ACC112 (cell line): ENCODE measurements around the gene LRRC57.
A peak's percentile ranks its signal among the peaks of the same experiment; 100 is the strongest.
"Not testable (repeated sequence)": the region's sequence is repeated elsewhere in the genome, so short reads cannot be mapped to it uniquely, and the experiment has no call there.

Experiments
- H2AFZ ChIP-seq: fragments of 200-600 bp; sonication (generic); one replicate; pipeline ENCODE4 v1.6.0; 2017; ENCODE audit warnings: antibody characterized with exemption, low read length; ENCODE audit not compliant: unreplicated experiment
- H3K27ac ChIP-seq: fragments of 200-600 bp; sonication (generic); 2 replicates; pipeline ENCODE4 v1.5.1; 2014; ENCODE audit warnings: low read depth, mild to moderate bottlenecking, antibody characterized with exemption, low read length, moderate library complexity
- H3K27me3 ChIP-seq: fragments of 200-600 bp; sonication (generic); 2 replicates; pipeline ENCODE4 v1.6.1; 2014; ENCODE audit warnings: mild to moderate bottlenecking, antibody characterized with exemption, low read length, moderate library complexity, mixed read lengths; ENCODE audit not compliant: insufficient read depth
- H3K36me3 ChIP-seq: fragments of 200-600 bp; sonication (generic); 2 replicates; pipeline ENCODE4 v1.6.1; 2016; ENCODE audit warnings: mild to moderate bottlenecking, antibody characterized with exemption, low read length, moderate library complexity, mixed read lengths; ENCODE audit not compliant: insufficient read depth
- H3K4me1 ChIP-seq: fragments of 200-600 bp; sonication (generic); one replicate; pipeline ENCODE4 v1.6.1; 2016; ENCODE audit warnings: low read length, mixed read lengths; ENCODE audit not compliant: insufficient read depth, unreplicated experiment, control insufficient read depth
- H3K4me3 ChIP-seq: fragments of 200-600 bp; sonication (generic); 2 replicates; pipeline ENCODE4 v1.5.1; 2014; ENCODE audit warnings: mild to moderate bottlenecking, low read depth, low read length
- H3K79me2 ChIP-seq: fragments of 200-600 bp; sonication (generic); one replicate; pipeline ENCODE4 v1.6.0; 2016; ENCODE audit warnings: low read length; ENCODE audit not compliant: control insufficient read depth, unreplicated experiment, insufficient read depth

Gene LRRC57

GRCh38 chr15:42581272-42581730 is 32.7 kb upstream of the LRRC57 start:
- Histone ChIP-seq H3K36me3 (no peaks in the 10 kb centered on the region), H3K4me3 (peak overlapping the region; percentile 70), H3K4me1 (peaks cover 19% of the 10 kb centered on the region), H3K27me3 (no peaks in the 10 kb centered on the region), H2AFZ (no peak overlapping the region), H3K79me2 (peaks cover 13% of the 10 kb centered on the region), H3K27ac (no peak overlapping the region)

DNA sequence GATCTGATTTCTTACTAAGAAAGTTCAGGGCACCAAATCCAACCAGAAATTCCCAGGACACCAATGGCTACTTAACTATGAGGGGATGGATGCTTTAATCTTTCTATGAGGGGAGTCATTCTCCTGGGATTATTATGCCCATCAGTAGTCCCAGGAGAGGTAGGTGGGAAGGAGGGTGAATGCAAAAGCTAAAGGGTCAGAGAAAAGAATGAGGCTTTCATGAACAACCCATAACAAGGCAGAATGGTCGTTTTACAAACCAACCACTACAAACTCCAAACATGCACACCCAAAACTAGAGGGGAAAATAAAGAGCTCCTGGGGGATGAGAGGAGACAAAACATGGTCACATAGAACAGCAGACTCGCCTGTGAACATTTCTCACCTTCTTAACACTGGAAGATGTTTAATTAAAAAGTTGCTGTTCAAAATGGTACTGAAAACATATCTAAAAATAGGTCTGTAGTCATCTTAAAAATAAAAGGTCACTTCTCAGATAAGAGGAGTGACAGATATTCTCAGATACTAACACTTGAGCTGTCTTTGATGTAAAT is 30.5 kb upstream of the LRRC57 start:
- Histone ChIP-seq H3K79me2 (peaks cover 17% of the 10 kb centered on the region), H3K4me1 (peaks cover 25% of the 10 kb centered on the region), H3K36me3 (no peaks in the 10 kb centered on the region), H3K4me3 (no peak overlapping the region), H3K27me3 (no peaks in the 10 kb centered on the region), H2AFZ (no peak overlapping the region), H3K27ac (no peak overlapping the region)

DNA sequence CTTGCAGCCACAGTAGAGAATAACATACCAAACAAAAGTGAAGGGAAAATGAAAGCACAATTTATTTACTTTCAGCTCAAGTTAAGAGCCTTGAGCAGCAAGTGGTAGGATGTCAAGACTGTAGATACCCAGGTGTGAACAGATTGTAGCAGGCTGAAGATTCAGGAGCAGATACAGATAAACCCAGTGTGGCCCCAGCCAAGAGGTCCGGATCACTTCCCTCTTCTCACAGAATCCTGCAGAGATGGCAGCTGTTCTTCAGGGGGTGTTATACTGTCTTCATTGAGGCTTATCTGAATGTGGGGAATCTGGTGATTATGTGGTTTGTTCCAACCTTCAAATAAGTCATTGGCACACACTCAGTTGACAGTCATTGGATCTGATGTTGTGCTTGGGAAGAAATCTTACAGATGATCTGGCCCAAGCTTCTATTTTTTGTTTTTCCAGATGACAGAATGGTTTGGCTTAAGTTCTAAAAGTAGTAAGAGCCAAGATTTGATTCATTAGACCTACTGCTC is 29.0 kb upstream of the LRRC57 start:
- Histone ChIP-seq H3K79me2 (peaks cover 9% of the 10 kb centered on the region), H3K36me3 (no peaks in the 10 kb centered on the region), H3K4me3 (peak overlapping the region; percentile 65), H3K4me1 (peaks cover 25% of the 10 kb centered on the region), H3K27ac (no peak overlapping the region), H2AFZ (no peak overlapping the region), H3K27me3 (no peaks in the 10 kb centered on the region)

DNA sequence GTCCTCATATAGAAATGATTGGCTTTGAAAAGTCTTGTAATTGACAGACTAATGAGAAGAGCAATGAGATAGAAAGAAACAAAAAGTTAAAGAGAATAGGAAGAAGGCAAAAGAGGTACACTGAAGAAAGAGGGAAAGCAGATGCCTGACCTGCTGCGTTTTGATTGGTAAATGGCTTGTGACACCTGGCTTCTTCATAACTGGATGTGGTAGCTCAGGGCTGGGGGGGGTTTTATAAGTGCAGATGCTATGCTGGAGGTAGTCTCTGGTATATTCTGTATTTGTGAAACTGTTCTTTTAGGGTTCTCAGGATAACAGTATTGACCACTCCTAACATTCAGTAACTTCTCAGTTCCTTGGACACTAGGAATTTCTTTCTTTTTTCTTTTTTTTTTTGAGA is 28.2 kb upstream of the LRRC57 start:
- H3K36me3 ChIP-seq: no peaks in the 10 kb centered on the region
- no peak overlapping the region for H2AFZ ChIP-seq
- peaks cover 8% of the 10 kb centered on the region for H3K79me2 ChIP-seq
- H3K4me3 ChIP-seq: peak overlapping the region; percentile 87
- H3K27me3 ChIP-seq: no peaks in the 10 kb centered on the region
- H3K4me1 ChIP-seq: peaks cover 21% of the 10 kb centered on the region
- H3K27ac ChIP-seq: no peak overlapping the region

DNA sequence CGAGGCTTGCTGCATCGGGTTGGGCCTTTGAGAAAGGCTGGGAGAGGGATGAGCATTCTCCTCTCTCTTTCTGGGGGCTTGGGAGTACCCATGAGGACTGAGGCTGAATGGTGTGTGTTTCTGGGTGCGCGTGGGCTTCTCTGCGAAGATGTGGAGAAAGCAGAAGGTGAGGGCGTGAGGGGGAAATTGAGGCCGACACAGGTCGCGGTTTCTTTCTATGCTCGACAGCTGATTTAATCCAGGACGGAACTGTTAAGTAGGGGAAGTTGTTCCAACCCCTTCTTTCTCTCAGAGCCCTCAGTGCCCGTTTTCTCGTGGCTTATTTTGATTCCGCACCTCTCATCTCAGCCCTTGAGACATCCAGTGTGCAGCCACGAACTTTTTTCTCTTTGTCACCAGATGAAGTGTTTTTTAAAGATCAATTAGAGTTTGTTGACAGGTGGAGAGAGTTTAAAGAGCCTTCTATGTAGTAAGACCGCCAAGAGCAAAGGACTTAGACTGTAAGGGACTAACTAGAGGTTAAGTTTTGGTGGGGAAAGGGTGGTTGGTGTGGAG is 27.5 kb upstream of the LRRC57 start:
- Histone ChIP-seq H3K27me3 (no peaks in the 10 kb centered on the region), H3K36me3 (no peaks in the 10 kb centered on the region), H3K79me2 (peaks cover 8% of the 10 kb centered on the region), H3K4me1 (peaks cover 19% of the 10 kb centered on the region), H3K4me3 (peak overlapping the region; percentile 87), H2AFZ (peak overlapping the region; percentile 78), H3K27ac (no peak overlapping the region)

DNA sequence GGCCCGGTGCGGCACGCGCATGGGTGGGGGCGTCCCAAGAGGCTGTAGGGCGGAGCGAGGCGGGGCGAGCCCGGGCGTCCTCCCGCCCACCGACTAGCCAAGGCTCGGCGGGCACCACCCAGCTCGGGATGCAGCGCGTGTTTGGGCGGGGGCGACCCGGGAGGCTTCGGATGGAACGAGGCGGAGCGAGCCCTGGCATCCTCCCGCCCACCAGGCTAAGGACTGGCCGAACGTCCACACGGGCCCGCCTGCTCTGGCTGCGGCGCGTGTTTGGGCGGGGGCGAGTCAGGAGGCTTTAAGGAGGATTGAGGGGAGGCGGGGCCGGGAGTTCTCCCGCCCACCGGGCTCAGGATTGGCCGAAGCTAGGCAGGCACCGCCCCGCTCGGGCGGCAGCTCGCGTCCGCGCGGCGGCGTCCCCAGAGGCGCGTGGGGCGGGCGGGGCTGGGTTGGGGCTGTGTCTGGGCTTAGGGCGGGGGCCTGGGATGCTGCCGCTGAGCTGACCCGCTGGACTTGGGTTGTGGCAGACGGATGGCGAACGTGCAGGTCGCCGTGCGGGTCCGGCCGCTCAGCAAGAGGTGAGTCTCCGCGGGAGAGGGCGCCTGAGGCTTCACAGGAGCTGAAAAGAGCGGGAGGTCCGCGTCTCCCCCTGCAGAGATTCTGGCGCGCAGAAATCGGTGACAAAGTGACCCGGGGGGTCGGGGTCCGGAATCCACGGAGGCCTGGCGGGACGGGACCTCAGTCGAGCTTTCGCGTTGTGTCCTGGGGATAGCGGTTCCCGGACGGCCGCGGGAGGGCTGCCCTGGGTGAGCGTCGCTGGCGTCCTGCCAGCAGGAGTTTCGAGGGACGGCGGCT is 26.8 kb upstream of the LRRC57 start, which contains the start of gene STARD9:
STARD9 (plus strand) TSS at position 419 of the 852 bp plus-strand sequence; CDS start at position 529, 110 bp downstream.
- Histone ChIP-seq H3K4me3 (peak within 1 kb of the TSS; percentile 87), H3K27me3 (no peaks in the 10 kb centered on the region), H3K79me2 (peaks cover 8% of the 10 kb centered on the region), H3K4me1 (peaks cover 19% of the 10 kb centered on the region), H2AFZ (peak within 1 kb of the TSS; percentile 99), H3K36me3 (no peaks in the 10 kb centered on the region), H3K27ac (no peak within 1 kb of the TSS)

GRCh38 chr15:42558739-42559138 is 10.1 kb upstream of the LRRC57 start:
- Histone ChIP-seq H3K27ac (no peak overlapping the region), H2AFZ (no peak overlapping the region), H3K36me3 (peaks cover 25% of the 10 kb centered on the region), H3K4me3 (no peak overlapping the region), H3K27me3 (no peaks in the 10 kb centered on the region), H3K79me2 (peaks cover 24% of the 10 kb centered on the region), H3K4me1 (no peaks in the 10 kb centered on the region)

DNA sequence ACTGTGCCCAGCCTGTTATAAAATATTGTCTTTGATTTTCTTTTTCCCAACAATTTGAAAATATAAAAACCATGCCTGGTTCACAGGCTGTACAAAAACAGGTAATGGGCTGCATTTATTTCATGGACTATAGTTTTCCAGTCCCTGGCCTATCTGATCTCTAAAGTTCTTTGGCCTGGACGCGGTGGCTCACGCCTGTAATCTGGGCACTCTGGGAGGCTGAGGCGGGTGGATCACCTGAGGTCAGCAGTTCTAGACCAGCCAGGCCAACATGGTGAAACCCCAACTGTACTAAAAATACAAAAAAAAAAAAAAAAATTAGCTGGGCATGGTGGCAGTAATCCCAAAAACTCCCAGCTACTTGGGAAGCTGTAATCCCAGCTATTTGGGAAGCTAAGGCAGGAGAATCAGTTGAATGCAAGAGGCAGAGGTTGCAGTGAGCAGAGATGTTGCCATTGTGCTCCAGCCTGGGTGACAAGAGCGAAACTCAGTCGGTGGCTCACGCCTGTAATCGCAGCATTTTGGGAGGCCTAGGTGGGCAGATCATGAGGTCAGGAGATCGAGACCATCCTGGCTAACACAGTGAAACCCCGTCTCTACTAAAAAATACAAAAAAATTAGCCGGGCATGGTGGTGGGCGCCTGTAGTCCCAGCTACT is 8.1 kb upstream of the LRRC57 start:
- H3K79me2 ChIP-seq: peaks cover 40% of the 10 kb centered on the region
- peaks cover 26% of the 10 kb centered on the region for H3K36me3 ChIP-seq
- H3K4me1 ChIP-seq: not testable (repeated sequence)

GRCh38 chr15:42553554-42553953 is 5.0 kb upstream of the LRRC57 start:
- Histone ChIP-seq H3K27me3 (no peaks in the 10 kb centered on the region), H3K36me3 (0 out of 2 replicates have a peak, but pooled peaks cover 7% of the 10 kb centered on the region), H3K79me2 (peaks cover 67% of the 10 kb centered on the region), H3K27ac (no peak overlapping the region), H3K4me1 (peaks cover 13% of the 10 kb centered on the region), H2AFZ (no peak overlapping the region), H3K4me3 (no peak overlapping the region)

More for the DNA sequence above, 8.1 kb upstream of the LRRC57 start:
- not testable (repeated sequence) for H3K4me3 ChIP-seq, H2AFZ ChIP-seq, H3K27ac ChIP-seq, H3K27me3 ChIP-seq

DNA sequence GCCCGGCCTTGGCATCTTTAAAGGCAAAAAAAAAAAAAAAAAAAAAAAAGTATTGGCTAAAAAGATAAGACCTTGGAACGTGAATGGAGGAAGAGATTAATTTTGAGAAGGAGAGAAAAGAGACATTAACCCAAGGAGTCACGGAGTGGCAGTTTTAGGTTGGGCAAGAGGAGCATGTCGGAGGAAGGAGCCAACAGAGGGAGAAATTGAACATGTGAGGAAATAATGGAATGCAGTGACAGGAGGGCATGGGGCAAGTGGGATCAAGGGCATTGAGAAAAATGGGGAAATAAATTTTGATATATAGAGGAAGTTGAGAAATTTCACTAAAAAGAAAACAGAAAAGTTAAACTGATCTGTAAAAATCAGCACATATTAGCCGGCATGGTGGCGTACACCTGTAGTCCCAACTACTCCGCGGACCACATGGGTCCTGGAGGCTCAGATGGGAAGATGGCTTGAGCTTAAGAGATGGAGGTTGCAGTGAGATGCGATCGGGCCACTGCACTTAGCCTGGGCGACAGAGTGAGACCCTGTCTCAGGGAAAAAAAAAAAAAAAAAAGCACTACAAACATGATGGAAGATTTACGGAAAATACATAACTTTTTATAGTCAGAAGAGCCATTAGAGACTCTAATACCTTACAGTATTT is 1.3 kb upstream of the LRRC57 start:
- Histone ChIP-seq H2AFZ (no peak overlapping the region), H3K27me3 (no peaks in the 10 kb centered on the region), H3K79me2 (peaks cover 83% of the 10 kb centered on the region), H3K36me3 (peaks cover 9% of the 10 kb centered on the region; the same call in 1 of the 2 replicates), H3K4me1 (peaks cover 36% of the 10 kb centered on the region), H3K4me3 (peak overlapping the region; percentile 83), H3K27ac (no peak overlapping the region)
